Parathyroid adenoma (tissue), 2 donors: Measurements from ENCODE around the gene GRIK4.
"Not testable (repeated sequence)": the region's sequence is repeated elsewhere in the genome, so short reads cannot be mapped to it uniquely, and the experiment has no call there.

Experiments used
- H2AFZ ChIP-seq: fragments of 300-600 bp; sonication (generic); one replicate; pipeline ENCODE4 v1.7.0; 2017; ENCODE audit warnings: antibody characterized with exemption, mild to moderate bottlenecking
- H3K27ac ChIP-seq: fragments of 300-600 bp; sonication (generic); one replicate; pipeline ENCODE4 v1.7.0; 2017
- H3K27me3 ChIP-seq: fragments of 300-600 bp; sonication (generic); one replicate; pipeline ENCODE4 v1.7.0; 2017; ENCODE audit warnings: low read length; ENCODE audit not compliant: control insufficient read depth, insufficient read depth
- H3K36me3 ChIP-seq: fragments of 300-600 bp; sonication (generic); one replicate; pipeline ENCODE4 v1.7.0; 2017; ENCODE audit warnings: low read length; ENCODE audit not compliant: control insufficient read depth, insufficient read depth
- H3K4me1 ChIP-seq: fragments of 300-600 bp; sonication (generic); one replicate; pipeline ENCODE4 v1.7.0; 2017; ENCODE audit warnings: control low read depth
- H3K4me2 ChIP-seq: fragments of 300-600 bp; sonication (generic); one replicate; pipeline ENCODE4 v1.7.0; 2017; ENCODE audit warnings: low read length
- H3K4me3 ChIP-seq: fragments of 300-600 bp; sonication (generic); one replicate; pipeline ENCODE4 v1.7.0; 2017; ENCODE audit warnings: low read depth, low read length
- H3K79me2 ChIP-seq: fragments of 300-600 bp; sonication (generic); one replicate; pipeline ENCODE4 v1.7.0; 2017; ENCODE audit warnings: control low read depth
- H3K9ac ChIP-seq: fragments of 300-600 bp; sonication (generic); one replicate; pipeline ENCODE4 v1.7.0; 2017; ENCODE audit warnings: mild to moderate bottlenecking
- H3K9me3 ChIP-seq: fragments of 300-600 bp; sonication (generic); one replicate; pipeline ENCODE4 v1.7.0; 2017; ENCODE audit warnings: low read length; ENCODE audit not compliant: control insufficient read depth
- TF ChIP-seq, protein P1 (sequence below): fragments of 300-600 bp; sonication (generic); IDR thresholded peaks from one replicate; pipeline ENCODE4 v1.7.0; 2017; ENCODE audit warnings: antibody characterized with exemption, mild to moderate bottlenecking
- donor health status: primary hyperparathyroidism.

The GRIK4 gene

DNA sequence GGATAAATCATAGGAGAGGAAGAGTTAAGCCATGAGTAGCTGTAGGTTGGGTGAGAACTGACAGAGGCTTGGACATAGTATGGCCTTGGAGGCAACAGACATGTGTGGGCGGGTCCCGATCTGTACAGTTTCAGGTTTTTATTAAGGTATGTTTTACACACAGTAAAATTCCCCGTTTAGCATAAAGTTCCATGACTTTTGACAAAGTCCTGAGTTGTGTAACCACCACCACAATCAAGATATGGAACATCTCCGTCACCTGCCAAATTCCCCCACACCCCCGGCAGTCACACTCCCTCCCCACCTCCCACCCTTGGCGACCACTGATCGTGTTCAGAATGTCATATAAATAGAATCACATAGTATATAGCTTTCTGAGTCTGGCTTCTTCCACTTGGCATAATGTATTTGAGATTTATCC is 68.1 kb downstream of the GRIK4 start:
- Histone ChIP-seq H3K79me2 (no peaks in the 10 kb centered on the region), H3K4me3 (no peak overlapping the region), H3K27me3 (no peaks in the 10 kb centered on the region), H3K9me3 (no peaks in the 10 kb centered on the region), H3K36me3 (no peaks in the 10 kb centered on the region), H3K9ac (no peak overlapping the region), H3K4me2 (no peak overlapping the region), H3K4me1 (no peaks in the 10 kb centered on the region), H3K27ac (no peak overlapping the region), H2AFZ (no peak overlapping the region)
- TF ChIP-seq, protein P1, sequence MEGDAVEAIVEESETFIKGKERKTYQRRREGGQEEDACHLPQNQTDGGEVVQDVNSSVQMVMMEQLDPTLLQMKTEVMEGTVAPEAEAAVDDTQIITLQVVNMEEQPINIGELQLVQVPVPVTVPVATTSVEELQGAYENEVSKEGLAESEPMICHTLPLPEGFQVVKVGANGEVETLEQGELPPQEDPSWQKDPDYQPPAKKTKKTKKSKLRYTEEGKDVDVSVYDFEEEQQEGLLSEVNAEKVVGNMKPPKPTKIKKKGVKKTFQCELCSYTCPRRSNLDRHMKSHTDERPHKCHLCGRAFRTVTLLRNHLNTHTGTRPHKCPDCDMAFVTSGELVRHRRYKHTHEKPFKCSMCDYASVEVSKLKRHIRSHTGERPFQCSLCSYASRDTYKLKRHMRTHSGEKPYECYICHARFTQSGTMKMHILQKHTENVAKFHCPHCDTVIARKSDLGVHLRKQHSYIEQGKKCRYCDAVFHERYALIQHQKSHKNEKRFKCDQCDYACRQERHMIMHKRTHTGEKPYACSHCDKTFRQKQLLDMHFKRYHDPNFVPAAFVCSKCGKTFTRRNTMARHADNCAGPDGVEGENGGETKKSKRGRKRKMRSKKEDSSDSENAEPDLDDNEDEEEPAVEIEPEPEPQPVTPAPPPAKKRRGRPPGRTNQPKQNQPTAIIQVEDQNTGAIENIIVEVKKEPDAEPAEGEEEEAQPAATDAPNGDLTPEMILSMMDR = no peak

DNA sequence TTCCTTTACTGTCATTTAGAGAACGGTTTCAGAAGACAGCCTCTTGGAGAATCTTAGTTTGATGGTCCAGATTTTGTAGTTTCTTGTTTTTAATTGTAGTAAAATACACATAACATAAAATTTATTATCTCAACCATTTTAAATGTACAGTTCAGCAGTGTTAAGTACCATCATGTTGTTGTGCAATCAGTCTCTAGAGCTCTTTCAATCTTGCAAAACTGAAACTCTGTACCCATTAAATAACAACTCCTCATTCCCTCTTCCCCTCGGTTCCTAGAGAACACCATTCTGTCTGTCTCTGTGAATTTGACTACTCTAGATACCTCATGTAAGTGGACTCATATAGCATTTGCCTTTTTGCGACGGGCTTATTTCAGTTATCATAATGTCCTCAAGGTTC is 69.8 kb downstream of the GRIK4 start:
- no peak overlapping the region for H3K27ac ChIP-seq
- no peak overlapping the region for H2AFZ ChIP-seq
- H3K27me3 ChIP-seq = no peaks in the 10 kb centered on the region
- H3K9me3 ChIP-seq = no peaks in the 10 kb centered on the region
- H3K4me1 ChIP-seq = no peaks in the 10 kb centered on the region
- no peak overlapping the region for H3K4me2 ChIP-seq
- no peak overlapping the region for H3K4me3 ChIP-seq
- no peak overlapping the region for H3K9ac ChIP-seq
- no peaks in the 10 kb centered on the region for H3K79me2 ChIP-seq
- no peaks in the 10 kb centered on the region for H3K36me3 ChIP-seq
- TF ChIP-seq, protein P1 = no peak

DNA sequence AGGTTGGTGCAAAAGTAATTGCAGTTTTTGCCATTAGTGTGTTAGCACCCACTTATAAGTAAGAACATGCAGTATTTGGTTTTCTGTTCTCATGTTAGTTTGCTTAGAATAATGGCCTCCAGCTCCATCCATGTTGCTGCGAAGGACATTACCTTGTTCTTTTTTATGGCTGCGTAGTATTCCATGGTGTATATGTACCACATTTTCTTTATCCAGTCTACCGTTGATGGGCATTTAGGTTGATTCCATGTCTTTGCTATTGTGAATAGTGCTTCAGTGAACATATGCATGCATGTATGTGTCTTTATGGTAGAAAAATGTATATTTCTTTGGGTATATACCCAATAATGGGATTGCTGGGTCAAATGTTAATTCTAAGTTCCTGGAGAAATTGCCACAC is 71.0 kb downstream of the GRIK4 start:
- not testable (repeated sequence) for H3K27ac ChIP-seq, H3K36me3 ChIP-seq, H3K27me3 ChIP-seq, H3K9ac ChIP-seq, H3K4me1 ChIP-seq, H3K79me2 ChIP-seq, H3K9me3 ChIP-seq, H2AFZ ChIP-seq, H3K4me3 ChIP-seq, H3K4me2 ChIP-seq

DNA sequence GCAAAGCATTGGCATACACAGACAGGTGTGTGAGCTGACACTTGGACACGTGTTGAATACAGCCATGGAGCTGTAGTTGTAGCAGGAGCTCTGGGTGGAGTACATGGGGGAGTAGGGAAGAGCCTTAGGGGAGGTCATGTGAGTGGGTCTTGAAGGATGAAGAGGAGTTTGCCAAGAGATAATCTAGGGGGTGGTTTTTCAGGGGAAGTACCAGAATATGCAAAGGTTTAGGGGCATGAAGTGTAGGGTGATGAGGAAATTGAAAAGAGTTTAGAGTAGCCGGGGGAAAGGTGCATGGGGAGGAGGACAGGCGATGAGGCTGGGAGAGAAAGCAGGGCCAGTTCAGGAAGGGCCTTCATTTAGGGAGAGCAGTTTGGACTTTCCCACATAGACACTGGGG is 74.5 kb downstream of the GRIK4 start:
- Histone ChIP-seq H3K27me3 (no peaks in the 10 kb centered on the region), H2AFZ (no peak overlapping the region), H3K36me3 (no peaks in the 10 kb centered on the region), H3K79me2 (no peaks in the 10 kb centered on the region), H3K27ac (no peak overlapping the region), H3K4me2 (no peak overlapping the region), H3K9ac (no peak overlapping the region), H3K4me3 (no peak overlapping the region), H3K4me1 (no peaks in the 10 kb centered on the region), H3K9me3 (no peaks in the 10 kb centered on the region)
- TF ChIP-seq, protein P1 = no peak

DNA sequence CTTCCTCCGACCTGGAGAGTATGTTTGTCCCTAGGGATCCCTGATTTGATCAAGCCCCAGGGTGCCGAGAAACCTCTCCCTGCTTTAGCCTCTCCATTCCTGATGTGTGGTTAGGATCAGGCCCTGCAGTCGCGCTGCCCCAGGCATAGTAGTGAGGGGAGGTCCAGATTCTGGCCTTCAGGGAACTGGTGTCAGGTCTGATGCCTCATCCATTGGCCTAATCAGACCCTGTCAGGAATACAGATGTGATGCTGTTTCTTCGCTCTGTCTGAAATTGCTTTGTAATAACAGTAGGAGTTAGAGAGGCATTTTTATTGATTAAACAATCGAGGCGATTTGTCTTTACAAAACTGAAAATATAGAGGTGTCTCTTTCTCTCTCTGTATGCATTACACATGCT is 75.2 kb downstream of the GRIK4 start:
- Histone ChIP-seq H3K4me2 (no peak overlapping the region), H3K27me3 (no peaks in the 10 kb centered on the region), H2AFZ (no peak overlapping the region), H3K9ac (no peak overlapping the region), H3K4me1 (no peaks in the 10 kb centered on the region), H3K36me3 (no peaks in the 10 kb centered on the region), H3K4me3 (no peak overlapping the region), H3K9me3 (no peaks in the 10 kb centered on the region), H3K27ac (no peak overlapping the region), H3K79me2 (no peaks in the 10 kb centered on the region)
- TF ChIP-seq, protein P1 = no peak
